Activated naive CD4-positive, alpha-beta T cell treated with anti-CD3 and anti-CD28 coated beads, Interleukin-2, amount 50 U/mL, for 16 hours (primary cell): Measurements from ENCODE around the gene UBXN10.

ENCODE experiments used
- DNase-seq: peaks from one replicate; pipeline ENCODE4 v3.0.0-alpha.2; 2020

Gene UBXN10

GRCh38 chr1:20153000-20153418, 32.9 kb upstream of the UBXN10 start:
- DNase-seq: no peak

DNA sequence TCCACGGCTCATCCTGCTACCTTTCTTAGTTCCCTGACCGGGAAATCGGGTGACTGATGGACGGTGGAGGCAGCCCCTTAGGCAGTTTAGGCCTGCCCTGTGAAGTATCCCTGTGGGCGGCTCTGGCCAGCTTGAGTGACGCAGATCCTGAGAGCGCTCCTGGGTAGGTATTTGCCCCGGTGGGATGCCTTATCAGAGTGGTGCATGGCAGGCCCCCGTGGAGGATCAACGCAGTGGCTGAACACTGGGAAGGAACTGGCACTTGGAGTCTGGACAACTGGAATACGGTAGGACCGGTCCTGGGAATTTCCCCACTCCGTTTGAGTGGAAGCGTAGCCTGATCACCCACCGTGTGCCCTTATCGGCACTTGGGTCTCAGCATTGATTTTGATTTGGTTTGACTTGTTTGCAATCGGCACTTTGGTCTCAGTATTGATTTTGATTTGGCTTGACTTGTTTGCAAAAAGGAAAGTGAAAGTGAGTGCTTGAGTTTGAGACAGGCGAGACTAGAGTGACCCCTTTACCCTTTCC, 31.5 kb upstream of the UBXN10 start:
- DNase-seq: no peak

DNA sequence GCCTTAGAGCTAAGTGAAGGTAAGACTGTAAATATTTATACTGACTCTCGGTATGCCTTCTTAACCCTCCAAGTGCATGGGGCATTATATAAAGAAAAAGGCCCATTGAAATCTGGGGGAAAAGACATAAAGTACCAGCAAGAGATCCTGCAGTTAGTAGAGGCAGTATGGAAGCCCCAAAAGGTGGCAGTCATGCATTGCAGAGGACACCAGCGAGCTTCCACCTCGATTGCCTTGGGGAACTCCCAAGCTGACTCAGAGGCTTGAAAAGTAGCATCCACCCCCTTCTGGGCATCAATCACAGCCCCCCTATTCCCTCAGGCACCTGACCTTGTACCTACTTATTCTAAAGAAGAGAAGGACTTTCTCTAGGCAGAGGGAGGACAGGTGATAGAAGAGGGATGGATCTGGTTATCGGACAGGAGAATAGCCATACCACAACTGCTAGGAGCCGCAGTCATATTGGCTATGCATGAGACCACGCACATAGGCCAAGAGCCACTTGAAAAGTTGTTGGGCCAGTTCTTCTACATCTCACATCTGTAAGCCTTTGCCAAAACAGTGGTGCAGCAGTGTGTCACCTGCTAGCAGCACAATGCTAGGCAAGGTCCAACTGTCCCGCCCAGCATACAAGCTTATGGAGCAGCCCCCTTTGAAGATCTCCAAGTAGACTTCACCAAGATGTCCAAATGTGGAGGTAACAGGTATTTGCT, 27.4 kb upstream of the UBXN10 start:
- peak; percentile 48 for DNase-seq

DNA sequence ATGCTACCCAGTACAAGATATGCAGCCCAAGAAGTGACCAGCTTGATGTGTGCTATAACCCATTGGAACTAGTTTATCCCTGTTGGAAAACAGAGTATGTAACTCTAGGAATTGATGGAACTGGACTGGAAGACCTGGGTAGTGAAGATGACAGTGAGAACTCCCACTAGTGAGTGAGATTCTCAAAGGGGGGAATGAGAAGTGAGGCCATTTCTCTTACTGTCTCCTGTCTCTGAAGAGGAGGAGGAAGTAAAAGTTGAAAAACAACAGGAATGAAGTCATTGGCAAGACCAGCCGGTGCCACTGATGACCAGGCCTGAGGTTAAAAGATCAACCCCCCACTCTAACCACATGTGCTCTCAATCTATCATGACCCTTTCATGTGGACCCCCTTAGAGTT, 25.9 kb upstream of the UBXN10 start:
- DNase-seq: no peak

DNA sequence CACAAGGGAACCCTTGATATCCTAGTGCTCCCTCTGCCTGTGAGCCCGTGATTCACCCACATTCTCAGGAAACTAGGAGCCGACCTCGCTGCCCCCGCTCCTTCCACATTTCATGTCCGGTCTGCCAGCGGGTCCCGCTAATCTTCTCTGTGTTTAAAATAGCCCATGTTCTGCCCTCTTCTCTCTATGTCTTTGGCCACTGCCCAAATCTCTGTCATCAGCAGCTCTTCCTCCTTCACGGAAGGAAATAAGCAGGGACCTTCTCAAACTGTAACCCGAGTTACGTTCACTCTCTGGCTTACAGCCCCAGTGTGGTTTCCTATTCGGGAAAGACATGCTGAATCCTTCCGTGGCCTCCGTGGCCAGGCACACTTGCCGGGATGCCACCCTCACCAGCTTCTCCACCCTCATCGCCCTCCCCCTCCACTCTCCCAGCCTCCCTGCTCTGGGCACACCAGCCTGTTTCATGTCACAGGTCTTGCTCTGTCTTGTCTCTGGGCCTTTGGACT, 21.1 kb upstream of the UBXN10 start:
- DNase-seq: no peak

DNA sequence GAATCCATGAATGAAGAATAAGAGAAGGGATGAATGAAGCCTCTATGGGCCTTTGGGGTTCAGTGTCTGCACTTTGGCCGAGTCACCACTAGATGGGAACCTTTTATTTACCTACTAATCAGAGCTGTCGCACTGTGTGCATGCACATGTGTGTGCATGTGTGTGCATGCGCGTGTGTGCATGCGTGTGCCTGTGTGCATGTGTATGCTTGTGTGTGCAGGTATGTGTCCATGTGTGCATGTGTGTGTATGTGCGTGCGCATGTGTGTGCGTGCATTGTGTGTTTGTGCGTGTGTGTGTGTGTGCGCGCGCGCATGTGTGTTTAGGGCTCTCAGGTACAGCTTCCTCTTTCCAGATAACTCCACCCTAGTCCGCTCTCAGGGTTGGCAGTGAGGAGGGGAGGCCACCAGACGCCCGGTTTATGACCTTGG, 20.4 kb upstream of the UBXN10 start:
- DNase-seq: no peak

DNA sequence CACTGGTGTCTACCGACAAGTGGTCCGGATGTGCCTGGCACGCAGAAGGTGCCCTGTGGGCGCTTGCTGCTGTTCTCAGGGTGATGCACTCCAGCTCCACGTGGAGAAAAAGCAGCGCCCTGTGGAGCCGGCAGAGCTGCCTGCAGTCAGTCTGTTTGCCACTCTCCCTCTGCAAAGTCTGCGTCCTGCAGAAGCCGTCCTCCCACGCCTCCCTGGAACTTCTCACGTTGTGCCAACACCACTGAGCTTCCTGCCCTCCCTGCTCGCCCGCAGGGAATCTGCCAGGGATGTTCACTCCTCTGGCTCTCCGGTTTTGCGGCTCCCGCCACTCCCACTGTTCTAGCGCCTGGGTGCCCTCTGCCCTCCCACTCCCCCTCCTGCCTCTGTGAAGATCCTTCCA, 19.8 kb upstream of the UBXN10 start:
- no peak for DNase-seq

DNA sequence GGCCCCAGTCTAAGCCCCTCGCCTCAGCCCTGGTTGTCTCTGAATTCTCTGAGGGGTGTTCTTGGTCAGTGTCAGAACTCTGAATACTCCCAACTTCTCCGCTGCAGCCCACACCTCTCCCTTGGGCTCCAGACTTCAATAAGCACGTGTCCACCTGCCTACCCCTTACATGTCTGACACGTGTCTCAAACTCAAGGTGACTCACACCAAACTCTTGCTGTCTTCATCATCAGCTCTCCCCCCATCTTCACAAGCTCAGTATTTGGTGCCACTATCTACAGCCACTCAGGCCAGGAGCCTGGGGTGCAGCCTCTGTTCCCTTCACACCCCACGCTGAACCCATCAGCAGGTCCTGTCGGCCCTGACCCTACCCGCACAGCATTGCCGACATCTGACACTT, 18.8 kb upstream of the UBXN10 start:
- no peak for DNase-seq

DNA sequence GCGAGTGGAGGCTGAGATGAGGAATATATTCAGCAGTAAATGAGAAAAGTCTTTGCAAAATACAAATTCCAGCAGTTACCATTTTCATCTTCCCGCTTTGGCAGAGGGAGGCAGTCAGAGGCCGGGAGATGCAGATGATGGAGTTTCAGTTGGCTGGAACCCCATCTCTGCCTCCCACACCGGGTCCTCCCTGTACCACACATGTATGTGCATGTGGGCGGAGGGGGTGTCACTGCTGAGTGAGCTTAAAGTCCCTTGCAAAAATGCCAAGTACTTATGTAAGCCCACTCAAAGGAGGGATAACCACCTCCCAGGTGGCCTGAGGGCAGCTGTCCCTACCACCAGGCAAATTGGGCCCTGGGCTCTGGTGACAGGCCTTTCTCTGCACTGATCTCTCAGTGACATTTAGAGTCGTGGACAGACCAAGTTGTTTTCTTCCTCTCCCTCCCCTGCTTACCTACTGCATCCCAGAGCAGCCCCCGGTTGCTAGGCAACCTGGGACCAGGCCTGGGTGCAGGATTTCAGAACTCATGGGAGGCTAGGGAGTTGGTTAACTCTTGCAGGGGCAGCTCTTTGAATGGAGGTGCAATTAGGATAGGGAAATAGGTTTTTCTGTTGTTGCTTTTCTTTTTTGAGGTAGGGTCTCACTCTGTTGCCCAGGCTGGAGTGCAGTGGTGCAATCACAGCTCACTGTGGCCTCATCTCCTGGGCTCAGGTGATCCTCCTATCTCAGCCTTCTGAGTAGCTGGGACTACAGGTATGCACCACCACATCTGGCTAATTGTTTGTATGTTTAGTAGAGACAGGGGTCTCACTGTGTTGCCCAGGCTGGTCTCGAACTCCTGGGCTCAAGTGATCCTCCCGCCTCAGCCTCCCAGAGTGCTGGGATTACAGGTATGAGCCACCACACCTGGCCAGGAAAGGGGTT, 17.1 kb upstream of the UBXN10 start:
- no peak for DNase-seq

DNA sequence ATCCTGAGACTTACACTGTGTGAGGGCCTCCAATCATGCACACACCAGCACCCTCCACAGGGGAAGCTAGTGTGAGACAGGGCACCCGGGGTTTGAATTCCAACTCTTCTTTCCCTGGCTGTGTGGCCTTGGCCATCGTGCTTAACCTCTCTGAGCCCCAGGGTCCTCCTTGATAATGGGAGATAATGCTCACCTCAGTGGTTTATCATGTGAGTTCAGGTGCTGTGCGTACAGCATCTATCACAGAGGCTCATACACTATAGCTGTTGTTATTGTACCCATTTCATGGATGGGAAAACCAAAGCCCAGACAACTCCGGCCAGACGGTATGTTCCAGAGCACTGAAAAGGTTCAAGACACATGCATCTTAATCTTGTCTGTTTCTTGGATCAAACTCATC, 16.0 kb upstream of the UBXN10 start:
- DNase-seq: no peak

- no peak for DNase-seq
These were observed 13.8 kb upstream of the UBXN10 start for GRCh38 chr1:20172033-20172590.

DNA sequence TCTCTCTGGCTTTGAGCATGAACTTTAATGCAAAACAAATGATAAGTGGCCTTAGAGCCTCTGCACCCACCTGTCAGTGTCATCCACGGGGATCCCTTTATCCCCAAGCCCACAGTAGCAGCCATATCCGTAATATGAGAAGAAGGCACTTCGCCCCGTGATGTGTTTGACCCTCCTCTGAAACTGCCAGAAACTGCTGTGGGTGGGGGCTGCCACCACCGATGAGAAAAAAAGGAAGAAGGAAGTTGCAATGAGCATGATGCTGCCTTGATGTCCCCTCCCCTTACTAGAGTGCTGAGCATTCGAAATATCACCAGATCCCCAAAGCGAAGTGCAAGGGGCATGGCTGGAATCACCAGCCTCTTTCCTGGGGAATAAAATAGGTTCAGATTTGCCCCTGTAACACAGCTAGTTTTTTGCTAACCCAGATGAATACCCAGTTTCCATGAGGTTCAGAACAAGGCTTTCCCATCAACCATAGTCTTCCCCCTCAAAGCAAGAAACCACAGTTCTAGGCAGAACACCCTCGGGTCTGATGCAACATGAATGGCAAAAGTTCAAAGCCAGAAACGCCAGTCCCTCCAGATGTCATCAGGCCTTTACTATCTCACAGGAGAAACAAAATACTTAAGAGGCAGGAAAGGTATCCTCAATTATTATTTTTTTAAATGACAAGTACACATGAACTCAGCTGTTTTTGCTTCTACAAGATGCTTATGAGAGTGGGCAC, 10.8 kb upstream of the UBXN10 start:
- no peak for DNase-seq

- no peak for DNase-seq
These were observed 7.1 kb upstream of the UBXN10 start for GRCh38 chr1:20178634-20179370.

DNA sequence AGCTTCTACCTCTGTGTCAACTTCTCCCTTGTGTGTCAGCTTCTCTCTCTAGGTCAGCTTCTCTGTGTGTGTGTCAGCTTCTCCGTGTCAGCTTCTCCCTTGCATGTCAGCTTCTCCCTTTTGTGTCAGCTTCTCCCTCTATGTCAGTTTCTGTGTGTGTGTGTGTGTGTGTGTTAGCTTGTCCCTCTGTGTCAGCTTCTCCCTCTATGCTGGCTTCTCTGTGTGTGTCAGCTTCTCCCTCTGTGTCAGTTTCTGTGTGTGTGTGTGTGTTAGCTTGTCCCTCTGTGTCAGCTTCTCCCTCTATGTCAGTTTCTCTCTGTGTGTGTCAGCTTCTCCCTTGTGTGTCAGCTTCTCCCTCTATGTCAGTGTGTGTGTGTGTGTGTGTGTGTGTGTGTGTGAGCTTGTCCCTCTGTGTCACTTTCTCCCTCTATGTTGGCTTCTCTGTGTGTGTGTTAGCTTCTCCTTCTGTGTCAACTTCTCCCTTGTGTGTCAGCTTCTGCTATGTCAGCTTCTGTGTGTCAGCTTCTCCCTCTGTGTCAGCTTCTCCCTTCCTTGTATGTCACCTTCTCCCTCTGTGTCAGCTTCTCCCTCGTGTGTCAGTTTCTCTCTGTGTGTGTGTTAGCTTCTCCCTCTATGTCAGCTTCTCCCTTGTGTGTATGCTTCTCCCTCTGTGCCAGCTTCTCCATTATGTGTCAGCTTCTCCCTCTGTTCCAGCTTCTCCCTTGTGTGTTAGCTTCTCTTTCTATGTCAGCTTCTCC, 6.3 kb upstream of the UBXN10 start:
- DNase-seq: no peak

GRCh38 chr1:20180129-20180843, 5.6 kb upstream of the UBXN10 start:
- no peak for DNase-seq

DNA sequence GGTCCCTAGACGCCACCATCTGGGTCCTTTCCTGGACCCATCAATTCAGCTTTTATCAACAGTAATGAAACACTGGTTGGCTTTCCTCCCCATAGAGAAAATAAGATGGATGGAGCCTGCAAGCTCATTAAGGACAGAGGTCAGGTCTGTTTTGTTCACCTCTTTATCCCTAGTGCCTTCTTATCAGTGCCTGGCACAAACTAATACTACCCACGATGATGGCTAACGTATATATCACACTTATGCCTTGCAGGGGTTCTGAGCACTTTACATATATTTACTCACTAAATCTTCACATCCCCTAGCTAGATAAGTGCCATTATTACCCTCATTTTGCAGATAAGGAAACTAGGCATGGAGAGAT, 5.1 kb upstream of the UBXN10 start:
- DNase-seq: no peak

DNA sequence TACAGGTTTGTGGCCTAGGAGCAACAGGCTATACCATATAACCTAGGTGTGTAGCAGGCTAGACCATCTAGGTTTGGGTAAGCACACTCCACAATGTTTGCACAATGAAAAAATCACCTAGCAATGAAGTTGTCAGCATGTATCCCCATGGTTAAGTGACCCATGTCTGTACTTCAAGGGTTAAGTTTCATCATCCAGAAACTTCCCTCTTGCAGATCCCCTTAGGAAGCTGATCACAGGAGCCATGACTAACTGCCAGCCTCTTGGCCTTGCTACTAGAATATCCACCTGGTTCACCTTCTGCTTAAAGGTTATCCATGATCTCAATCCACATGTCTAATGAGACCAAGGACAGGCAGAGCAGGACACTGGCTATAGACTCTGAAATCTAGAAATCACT, 3.5 kb upstream of the UBXN10 start:
- no peak for DNase-seq

- no peak for DNase-seq
These were observed 2.9 kb upstream of the UBXN10 start for GRCh38 chr1:20183035-20183434.

- DNase-seq: no peak
These were observed 2.2 kb upstream of the UBXN10 start for GRCh38 chr1:20183616-20184271.

GRCh38 chr1:20184481-20184900, 1.4 kb upstream of the UBXN10 start:
- DNase-seq: no peak
